DND-41 (cell line): ENCODE data around the gene ABTB1.

Experiments used
- ATAC-seq: fragments of 200-7000 bp; cut with Tn5 transposase; 3 replicates; pipeline ENCODE4 v1.9.1; 2021; ENCODE audit warnings: low read depth; ENCODE audit not compliant: insufficient read depth
- DNase-seq: peaks from one replicate; pipeline ENCODE4 v3.0.0-alpha.2; 2020
- H2AFZ ChIP-seq: 2 replicates; pipeline ENCODE4 v1.6.0; 2012; ENCODE audit warnings: low read depth, low read length
- H3K27ac ChIP-seq: 2 replicates; pipeline ENCODE4 v1.5.1; 2012; ENCODE audit warnings: low read length, inconsistent platforms
- H3K27me3 ChIP-seq: fragments of 200-600 bp; sonication (generic); 2 replicates; pipeline ENCODE4 v1.6.0; 2012; ENCODE audit warnings: low read length, mild to moderate bottlenecking, inconsistent platforms; ENCODE audit not compliant: insufficient read depth, poor library complexity
- H3K36me3 ChIP-seq: 2 replicates; pipeline ENCODE4 v1.5.1; 2012; ENCODE audit warnings: low read length, inconsistent platforms; ENCODE audit not compliant: insufficient read depth
- H3K4me1 ChIP-seq: 2 replicates; pipeline ENCODE4 v1.5.1; 2012; ENCODE audit warnings: mild to moderate bottlenecking, low read length; ENCODE audit not compliant: insufficient read depth
- H3K4me2 ChIP-seq: 2 replicates; pipeline ENCODE4 v1.6.0; 2012; ENCODE audit warnings: mild to moderate bottlenecking, moderate library complexity, low read length, inconsistent platforms; ENCODE audit not compliant: insufficient read depth
- H3K4me3 ChIP-seq, 2 experiments: fragments of 200-600 bp in 1 of 2; shearing (Covaris generic) in 1 of 2; 2 replicates each; pipeline ENCODE4 v1.5.1; 2012 to 2016; ENCODE audit warnings: inconsistent platforms in 2 of 2, low read length in 2 of 2, mild to moderate bottlenecking in 2 of 2, low read depth in 1 of 2, moderate library complexity in 1 of 2
- H3K79me2 ChIP-seq: 2 replicates; pipeline ENCODE4 v1.6.0; 2012; ENCODE audit warnings: low read length, inconsistent platforms; ENCODE audit not compliant: insufficient read depth
- H3K9ac ChIP-seq: 2 replicates; pipeline ENCODE4 v1.6.0; 2012; ENCODE audit warnings: low read depth, mild to moderate bottlenecking, inconsistent platforms, low read length, moderate library complexity
- H3K9me3 ChIP-seq: 2 replicates; pipeline ENCODE4 v1.5.1; 2012; ENCODE audit warnings: low read length, moderate library complexity, mild to moderate bottlenecking, inconsistent platforms; ENCODE audit not compliant: insufficient read depth, severe bottlenecking
- H4K20me1 ChIP-seq: 2 replicates; pipeline ENCODE4 v1.6.0; 2012; ENCODE audit warnings: low read length; ENCODE audit not compliant: insufficient read depth
- CTCF ChIP-seq: IDR thresholded peaks from 2 replicates; pipeline ENCODE4 v1.5.1; 2012; ENCODE audit warnings: borderline replicate concordance, low read length, moderate library complexity, mild to moderate bottlenecking; ENCODE audit not compliant: poor library complexity, severe bottlenecking; ENCODE audit errors: extremely low read depth
- EZH2 ChIP-seq: IDR thresholded peaks from 3 replicates; pipeline ENCODE4 v1.6.1; 2012; ENCODE audit warnings: borderline replicate concordance, low read depth, mild to moderate bottlenecking, moderate library complexity, low read length, inconsistent platforms; ENCODE audit not compliant: severe bottlenecking

ABTB1 gene

DNA sequence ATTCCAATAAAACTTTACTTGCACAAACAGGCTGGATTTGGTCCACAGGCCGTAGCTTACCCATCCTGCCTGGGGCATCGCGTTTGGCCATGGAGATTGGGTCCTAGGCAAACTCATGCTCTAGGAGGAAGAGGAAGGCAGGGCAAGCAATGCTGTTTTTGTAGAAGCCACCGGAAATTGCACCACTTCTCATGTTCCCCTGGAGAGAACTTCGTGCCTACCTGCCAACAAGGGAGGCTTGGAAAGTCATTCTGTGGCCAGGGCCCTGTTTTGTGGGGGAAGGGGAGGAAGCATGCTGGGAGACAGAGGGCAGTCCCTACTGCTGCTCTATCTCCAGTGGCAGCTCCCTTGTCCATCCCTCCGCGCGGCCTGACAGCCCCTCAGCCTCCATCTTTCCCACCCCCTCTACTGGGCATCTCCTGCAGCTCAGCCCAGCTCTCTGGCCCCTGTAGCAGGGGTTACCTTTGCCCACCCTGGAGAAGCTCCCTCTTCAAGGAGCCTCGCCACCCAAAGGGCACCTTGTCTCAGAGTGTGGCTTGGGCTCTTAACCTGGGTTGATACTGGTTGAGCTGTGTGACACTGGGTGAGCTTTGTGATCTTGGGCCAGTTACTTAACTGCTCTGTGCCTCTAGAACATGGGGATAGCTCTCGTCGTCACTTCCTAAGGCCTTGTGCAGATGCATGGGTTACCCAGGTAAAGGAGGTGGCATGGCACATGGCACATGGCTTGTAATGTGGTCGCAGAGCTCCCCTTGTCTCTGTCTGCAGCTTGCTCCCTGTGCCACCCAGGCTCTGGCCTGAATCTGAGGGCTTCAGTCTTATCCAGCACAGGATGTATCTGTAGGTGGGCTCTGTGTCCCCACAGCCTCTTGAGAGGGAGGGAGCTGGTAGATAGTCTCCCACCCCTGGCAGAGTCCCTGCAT lies 6.1 kb downstream of the ABTB1 start:
- no peak overlapping the region for H3K4me2 ChIP-seq
- H3K79me2 ChIP-seq: no peaks in the 10 kb centered on the region; the same call in 1 of the 2 replicates

GRCh38 chr3:127679534-127680145 lies 6.9 kb downstream of the ABTB1 start:
- H3K4me1 ChIP-seq: no peaks in the 10 kb centered on the region
- H3K27ac ChIP-seq: no peak overlapping the region
- ATAC-seq (no peak), DNase-seq (no peak)
- H3K79me2 ChIP-seq: no peaks in the 10 kb centered on the region; the same call in 1 of the 2 replicates
- H4K20me1 ChIP-seq: peaks cover 3% of the 10 kb centered on the region
- H3K9me3 ChIP-seq: no peaks in the 10 kb centered on the region
- H2AFZ ChIP-seq: no peak overlapping the region
- H3K4me3 ChIP-seq: no peak overlapping the region
- H3K36me3 ChIP-seq: peaks cover 31% of the 10 kb centered on the region
- no peak overlapping the region for H3K4me2 ChIP-seq
- no peak for TF ChIP-seq CTCF
- no peak for TF ChIP-seq EZH2
- H3K9ac ChIP-seq: no peak overlapping the region
- H3K27me3 ChIP-seq: no peaks in the 10 kb centered on the region

More for the DNA sequence above, 6.1 kb downstream of the ABTB1 start:
- Histone ChIP-seq H2AFZ (no peak overlapping the region), H3K36me3 (peaks cover 34% of the 10 kb centered on the region), H3K4me3 (no peak overlapping the region), H3K27ac (no peak overlapping the region), H3K9me3 (no peaks in the 10 kb centered on the region), H3K4me1 (peaks cover 4% of the 10 kb centered on the region), H3K27me3 (no peaks in the 10 kb centered on the region), H3K9ac (no peak overlapping the region), H4K20me1 (peaks cover 3% of the 10 kb centered on the region)
- ATAC-seq (no peak), DNase-seq (no peak)
- TF ChIP-seq CTCF (no peak), EZH2 (no peak)

GRCh38 chr3:127680146-127680661 lies 7.5 kb downstream of the ABTB1 start:
- Histone ChIP-seq H3K9me3 (no peaks in the 10 kb centered on the region), H3K4me1 (no peaks in the 10 kb centered on the region), H2AFZ (no peak overlapping the region), H3K79me2 (no peaks in the 10 kb centered on the region), H4K20me1 (no peaks in the 10 kb centered on the region; the same call in 1 of the 2 replicates), H3K9ac (no peak overlapping the region), H3K4me2 (no peak overlapping the region), H3K4me3 (no peak overlapping the region), H3K27me3 (no peaks in the 10 kb centered on the region), H3K36me3 (peaks cover 30% of the 10 kb centered on the region), H3K27ac (no peak overlapping the region)
- ATAC-seq: no peak
- no peak for TF ChIP-seq CTCF
- no peak for TF ChIP-seq EZH2
- no peak for DNase-seq
